AG09309 (cell line): ENCODE data around the gene HIPK3.

Experiments
- DNase-seq: peaks from one replicate; pipeline ENCODE4 v3.0.0-alpha.2; 2010; ENCODE audit warnings: low read depth
- H3K4me3 ChIP-seq: 2 replicates; pipeline ENCODE4 v1.5.1; 2011; ENCODE audit warnings: mild to moderate bottlenecking, low read depth, low read length, moderate library complexity; ENCODE audit not compliant: control insufficient read depth
- CTCF ChIP-seq: IDR thresholded peaks from 2 replicates; pipeline ENCODE4 v1.5.1; 2011; ENCODE audit warnings: mild to moderate bottlenecking, low read depth, low read length, inconsistent platforms; ENCODE audit not compliant: insufficient read depth, control insufficient read depth; ENCODE audit errors: missing control alignments

Gene HIPK3

GRCh38 chr11:33323421-33323820, 66.2 kb downstream of the HIPK3 start:
- no peak for TF ChIP-seq CTCF
- no peak for DNase-seq
- H3K4me3 ChIP-seq: no peak overlapping the region

- no peak overlapping the region for H3K4me3 ChIP-seq
- no peak for DNase-seq
- TF ChIP-seq CTCF: no peak
Observed at GRCh38 chr11:33324302-33324985, 67.3 kb downstream of the HIPK3 start.

GRCh38 chr11:33325451-33325850, 68.3 kb downstream of the HIPK3 start:
- no peak overlapping the region for H3K4me3 ChIP-seq
- DNase-seq: no peak
- TF ChIP-seq CTCF: no peak

GRCh38 chr11:33329705-33330329, 72.6 kb downstream of the HIPK3 start:
- peak; percentile 70 for TF ChIP-seq CTCF
- peak; percentile 34 for DNase-seq
- H3K4me3 ChIP-seq: no peak overlapping the region

- no peak for TF ChIP-seq CTCF
- no peak for DNase-seq
- no peak overlapping the region for H3K4me3 ChIP-seq
Observed at GRCh38 chr11:33333816-33334215, 76.6 kb downstream of the HIPK3 start.

- H3K4me3 ChIP-seq: no peak overlapping the region
- DNase-seq: no peak
- TF ChIP-seq CTCF: no peak
Observed at GRCh38 chr11:33334627-33335026, 77.4 kb downstream of the HIPK3 start.
